Smooth muscle cell of the brain vasculature (primary cell): Measurements from ENCODE around the gene IFT80.
"Not testable (repeated sequence)": the region's sequence is repeated elsewhere in the genome, so short reads cannot be mapped to it uniquely, and the experiment has no call there.

Source experiments
- DNase-seq: peaks from one replicate; pipeline ENCODE4 v3.0.0-alpha.2; 2012; ENCODE audit warnings: low read depth, low spot score

The IFT80 gene

GRCh38 chr3:160365869-160366522 is 33.0 kb downstream of the IFT80 start:
- no peak for DNase-seq

GRCh38 chr3:160362896-160363295 is 36.1 kb downstream of the IFT80 start:
- not testable (repeated sequence) for DNase-seq

- DNase-seq: no peak
These were observed 43.2 kb downstream of the IFT80 start for GRCh38 chr3:160355826-160356225.

GRCh38 chr3:160346511-160346910 is 52.5 kb downstream of the IFT80 start:
- no peak for DNase-seq

DNA sequence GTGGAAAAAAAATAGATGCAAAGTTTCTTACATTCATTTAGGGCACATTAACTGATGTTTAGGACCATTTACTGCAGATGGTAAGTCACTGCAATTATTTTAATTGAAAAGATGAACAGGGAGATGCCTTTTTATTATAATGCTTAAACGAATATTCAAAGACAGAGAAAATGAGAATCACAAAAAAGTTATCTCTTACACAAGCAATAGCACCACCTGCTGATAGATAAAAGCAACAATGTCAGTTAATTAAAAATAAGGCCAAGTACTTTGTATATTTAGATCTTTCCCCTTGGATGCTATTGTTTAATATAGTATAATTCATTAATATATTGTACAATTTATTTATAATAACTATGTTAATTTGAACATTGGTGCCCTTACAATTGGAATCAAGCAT is 55.9 kb downstream of the IFT80 start:
- no peak for DNase-seq

DNA sequence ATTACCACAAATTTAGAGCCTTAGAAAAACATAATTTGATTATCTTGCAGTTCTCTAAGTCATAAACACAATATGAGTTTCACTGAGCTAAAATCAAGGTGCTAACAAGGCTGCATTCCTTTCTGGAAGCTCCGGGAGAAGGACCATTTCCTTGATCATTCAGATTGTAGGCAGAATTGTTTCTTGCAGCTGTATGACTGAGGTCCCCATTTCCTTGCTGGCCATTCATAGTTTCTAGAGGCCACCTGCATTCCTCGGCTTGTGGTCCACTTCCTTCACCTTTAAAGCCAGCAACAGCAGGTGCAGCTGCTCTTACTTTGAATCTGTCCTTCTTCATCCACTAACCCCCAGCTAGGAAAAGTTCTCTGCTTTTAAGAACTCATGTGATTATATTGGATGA is 58.7 kb downstream of the IFT80 start:
- no peak for DNase-seq

DNA sequence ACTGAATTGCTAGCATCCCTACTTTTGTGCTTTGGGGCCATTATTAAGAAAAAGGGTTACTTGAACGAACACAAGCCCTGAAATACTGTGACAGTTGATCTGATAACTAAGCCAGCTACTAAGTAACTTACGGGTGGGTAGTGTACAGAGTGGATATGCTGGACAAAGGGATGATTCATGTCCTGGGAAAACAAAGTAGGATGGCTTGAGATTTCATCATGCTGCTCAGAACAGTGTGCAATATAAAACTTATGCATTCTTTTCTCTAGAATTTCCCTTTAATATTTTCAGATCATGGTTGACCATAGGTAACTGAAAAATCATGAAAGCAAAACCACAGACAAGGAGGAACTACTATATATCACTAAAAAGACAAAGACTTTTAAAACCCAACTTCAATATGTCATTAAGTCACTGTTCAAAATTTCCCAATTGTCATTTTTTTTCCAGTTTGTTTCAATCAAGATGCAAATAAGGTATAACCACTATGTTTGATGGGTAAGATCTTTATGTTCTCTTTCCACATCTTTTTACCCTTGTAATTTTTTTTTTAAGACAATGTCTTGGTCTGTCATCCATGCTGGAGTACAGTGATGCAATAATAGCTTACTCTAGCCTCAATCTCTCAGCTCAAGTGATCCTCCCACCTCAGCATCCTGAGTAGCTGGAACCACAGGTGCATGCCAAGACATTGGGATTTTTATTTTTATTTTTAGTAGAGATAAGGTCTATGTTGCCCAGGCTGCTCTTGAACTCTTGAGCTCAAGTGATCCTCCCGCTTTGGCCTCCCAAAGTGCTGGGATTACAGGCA is 67.7 kb downstream of the IFT80 start:
- DNase-seq: peak; percentile 29

DNA sequence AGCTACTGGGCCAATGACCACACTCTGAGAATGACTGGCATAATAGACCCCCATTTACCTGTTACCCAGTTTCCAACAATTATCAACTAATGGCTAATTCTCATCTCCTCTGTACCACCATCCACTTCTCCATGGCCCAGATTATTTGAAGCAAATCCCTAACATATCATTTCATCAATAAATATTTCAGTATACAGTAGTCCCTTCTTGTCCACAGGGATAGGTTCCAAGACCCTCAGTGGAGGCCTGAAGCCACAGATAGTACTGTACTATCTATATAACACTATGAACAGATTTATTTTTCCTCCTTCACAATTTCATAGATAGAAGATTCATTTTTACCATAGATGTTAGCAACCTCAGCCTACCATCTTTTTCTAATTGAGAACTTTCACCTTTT is 68.3 kb downstream of the IFT80 start:
- DNase-seq: no peak

- DNase-seq: no peak
These were observed 68.9 kb downstream of the IFT80 start for GRCh38 chr3:160330109-160330508.

DNA sequence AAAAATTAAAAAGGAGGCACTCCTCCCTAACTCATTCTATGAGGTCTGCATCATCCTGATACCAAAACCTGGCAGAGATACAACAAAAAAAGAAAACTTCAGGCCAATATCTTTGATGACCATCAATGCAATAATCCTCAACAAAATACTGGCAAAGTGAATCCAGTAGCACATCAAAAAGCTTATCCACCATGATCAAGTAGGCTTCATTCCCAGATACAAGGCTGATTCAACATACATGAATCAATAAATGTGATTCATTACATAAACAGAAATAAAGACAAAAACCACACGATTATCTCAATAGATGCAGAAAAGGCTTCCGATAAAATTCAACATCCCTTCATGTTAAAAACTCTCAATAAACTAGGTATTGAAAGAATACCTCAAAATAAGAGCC is 72.7 kb downstream of the IFT80 start:
- DNase-seq: not testable (repeated sequence)

- DNase-seq: not testable (repeated sequence)
These were observed 77.2 kb downstream of the IFT80 start for GRCh38 chr3:160321821-160322220.

DNA sequence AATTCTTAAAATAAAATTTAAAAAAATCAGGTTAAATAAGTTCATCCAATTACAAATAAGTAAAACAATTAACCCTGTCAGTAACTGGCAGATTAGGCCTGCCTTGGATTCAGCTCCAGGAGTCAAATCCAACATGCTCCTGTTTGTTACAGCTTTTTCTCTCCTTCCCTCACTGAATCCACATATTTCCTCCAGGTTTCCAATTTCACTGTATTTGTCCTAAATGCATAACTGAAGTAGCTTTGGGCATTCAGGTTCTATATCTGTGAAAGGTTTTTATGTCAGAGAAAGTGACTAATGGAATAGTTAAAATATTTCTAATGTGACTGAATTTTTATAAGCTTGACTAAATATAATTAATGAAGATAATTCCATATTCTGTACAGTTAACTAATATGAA is 79.7 kb downstream of the IFT80 start:
- DNase-seq: no peak

GRCh38 chr3:160314995-160315394 is 84.0 kb downstream of the IFT80 start:
- DNase-seq: no peak

DNA sequence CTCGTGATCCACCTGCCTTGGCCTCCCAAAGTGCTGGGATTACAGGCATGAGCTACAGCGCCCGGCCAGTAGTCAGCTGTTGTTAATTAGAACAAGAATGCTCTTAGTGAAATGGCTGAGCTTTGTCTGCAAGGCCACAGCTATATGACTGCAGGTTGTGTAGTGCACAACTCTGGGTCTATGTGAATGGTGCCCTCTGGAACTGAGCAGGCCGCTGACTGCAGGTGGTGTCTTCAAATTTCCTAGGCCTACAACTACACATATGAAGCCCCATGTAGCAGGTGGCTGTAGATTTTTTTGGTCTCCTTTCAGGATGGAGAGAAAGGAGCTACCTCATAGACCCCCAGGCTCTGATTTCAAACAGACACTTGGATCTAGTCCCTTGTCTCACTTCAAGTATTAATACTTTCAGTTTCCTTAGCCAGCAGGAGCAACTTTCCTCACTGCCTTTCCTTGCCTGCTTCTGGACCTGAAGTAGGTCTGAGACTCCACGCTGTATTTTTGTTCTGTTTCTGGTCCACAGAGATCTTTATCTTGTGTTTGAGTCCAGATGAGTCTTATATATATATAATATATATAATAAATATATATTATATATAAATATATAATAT is 86.9 kb downstream of the IFT80 start:
- DNase-seq: no peak

DNA sequence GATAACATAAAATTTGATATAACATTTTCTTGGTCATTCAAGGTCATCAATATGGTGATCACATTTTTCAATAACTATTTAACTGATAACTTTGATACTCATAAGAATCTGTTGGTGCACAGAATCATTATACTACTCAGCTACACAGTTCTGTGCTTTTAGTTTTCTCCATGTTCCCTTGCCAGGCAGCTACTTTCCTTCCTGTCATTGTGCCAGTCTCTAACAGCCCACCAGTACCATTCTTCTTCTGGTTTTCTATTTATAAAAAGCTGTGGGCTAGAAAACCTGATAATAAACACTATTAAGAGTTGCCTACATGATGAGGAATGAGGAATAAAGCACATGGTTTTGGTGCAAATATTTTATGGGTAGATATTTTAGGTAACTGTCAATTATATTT is 96.2 kb downstream of the IFT80 start:
- DNase-seq: no peak

DNA sequence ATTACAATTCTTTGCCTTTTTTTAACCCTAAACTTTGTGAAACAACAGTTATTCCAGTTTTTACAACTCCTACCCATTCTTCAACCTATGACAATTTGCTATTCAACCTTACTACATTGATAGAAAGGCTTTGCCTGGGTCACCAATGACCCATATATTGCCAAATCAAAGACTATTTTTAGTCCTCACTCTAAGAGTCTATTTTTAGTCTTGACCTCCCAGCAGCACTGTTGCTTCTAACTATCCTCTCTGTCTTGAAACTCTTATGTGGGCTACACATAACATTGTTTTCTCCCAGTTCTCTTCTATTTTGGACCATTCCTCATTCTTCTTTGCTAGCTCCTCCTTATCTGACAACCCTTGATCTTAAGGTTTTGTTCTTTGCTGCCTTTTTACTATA is 102.4 kb downstream of the IFT80 start:
- no peak for DNase-seq

DNA sequence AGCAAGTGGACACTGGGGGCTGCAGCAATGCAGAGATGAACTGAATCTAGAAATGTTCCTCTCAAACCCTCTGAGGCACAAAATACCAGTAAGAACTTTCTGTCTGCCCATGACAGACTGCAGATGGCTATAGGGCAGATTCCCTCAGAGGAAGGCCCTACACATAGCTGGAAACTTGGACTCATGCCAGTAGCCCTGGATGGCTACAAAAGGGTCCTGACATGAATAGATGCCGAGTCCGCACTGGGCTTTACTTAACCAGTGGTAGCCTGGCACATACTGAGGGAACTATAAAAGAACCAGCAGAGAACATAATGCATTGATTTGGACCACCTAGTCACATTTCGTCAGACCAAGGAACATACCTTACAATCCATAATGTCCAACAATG is 107.1 kb downstream of the IFT80 start:
- no peak for DNase-seq

DNA sequence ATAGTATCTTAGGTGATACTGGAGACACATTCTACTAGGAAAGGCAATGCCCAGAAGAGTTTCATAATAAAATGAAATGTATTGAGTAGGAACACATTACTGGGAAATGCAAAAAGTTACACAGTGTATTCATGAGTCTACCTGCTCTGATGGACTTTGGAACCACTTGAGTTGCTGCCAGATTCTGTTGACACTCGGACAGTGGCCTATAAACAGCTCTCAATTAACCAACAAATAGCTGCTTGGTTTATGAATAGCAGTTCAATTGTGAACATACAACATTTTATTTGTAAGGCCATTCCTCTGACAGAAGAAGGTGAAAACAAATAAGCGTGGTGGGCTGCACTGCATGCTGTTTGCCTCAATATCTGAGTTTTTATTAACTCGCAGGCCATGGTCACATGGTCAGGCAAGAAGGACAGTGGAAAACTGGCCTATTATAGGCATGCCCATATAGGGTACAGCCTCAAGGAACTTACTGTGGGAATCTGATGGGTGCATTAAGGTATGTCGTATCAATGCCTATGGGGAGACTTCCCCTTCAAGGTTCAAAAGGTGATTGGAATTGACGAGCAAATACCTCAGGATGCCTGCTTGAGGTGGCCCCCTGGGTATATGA is 107.6 kb downstream of the IFT80 start:
- no peak for DNase-seq

DNA sequence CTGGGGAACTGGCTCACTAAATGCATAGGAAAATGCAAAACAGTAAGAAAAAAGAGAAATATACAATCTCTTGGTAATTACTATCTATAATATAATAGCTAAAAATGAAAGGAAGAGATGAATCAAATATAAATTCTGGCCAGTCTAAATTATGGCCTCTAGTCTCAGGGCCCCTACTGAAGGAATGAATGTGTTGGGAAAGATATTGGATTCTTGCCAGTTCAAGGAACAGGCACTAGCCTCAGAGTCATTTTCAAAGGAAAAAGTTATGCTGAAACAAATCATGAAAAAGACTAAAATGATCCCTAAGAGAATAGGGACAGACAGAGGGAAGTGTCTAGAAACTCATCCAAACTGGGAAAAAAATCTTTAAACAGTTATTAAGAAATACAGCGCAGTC is 111.4 kb downstream of the IFT80 start:
- DNase-seq: no peak

DNA sequence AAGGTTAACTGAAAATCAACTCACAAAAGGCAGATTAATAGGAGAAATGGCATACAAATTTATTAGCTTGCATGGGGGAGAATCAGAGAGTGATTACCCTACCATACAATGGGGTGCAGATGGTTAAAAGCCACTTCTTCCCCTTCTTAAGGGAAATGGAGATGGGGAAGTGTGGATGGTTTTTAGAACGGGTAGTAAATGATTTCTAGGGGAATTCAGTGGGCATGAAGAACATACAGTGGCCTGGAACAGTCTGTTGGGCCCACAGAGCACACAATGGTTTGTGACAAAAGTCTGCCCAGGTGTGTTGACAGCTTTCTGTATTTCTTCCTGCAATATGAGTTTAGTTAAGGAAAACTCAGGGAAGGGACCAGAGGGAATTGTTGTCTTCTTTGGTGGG is 112.8 kb downstream of the IFT80 start:
- DNase-seq: no peak

- no peak for DNase-seq
These were observed 118.2 kb downstream of the IFT80 start for GRCh38 chr3:160280836-160281235.

GRCh38 chr3:160279657-160280056 is 119.4 kb downstream of the IFT80 start:
- DNase-seq: no peak
